HepG2 (cell line): ENCODE results near the gene CCDC66. TPM values are rescaled to one million over a fixed set of nuclear protein-coding genes. Genes with fewer than 3 reads are reported as not detected.
A peak's percentile ranks its signal among the peaks of the same experiment; 100 is the strongest.

Experiments used
- ARNTL ChIP-seq: sonication (generic); formaldehyde crosslinking; IDR thresholded peaks from 2 replicates; pipeline ENCODE4 v1.4.0; 2020; ENCODE audit warnings: mild to moderate bottlenecking, missing genetic modification reagents
- CBX2 ChIP-seq, 2 experiments: fragments of 200-600 bp in 1 of 2; sonication (generic); formaldehyde crosslinking in 1 of 2; IDR thresholded peaks; 2 replicates each; pipeline versions ENCODE4 v1.7.0 to v1.8.1; 2018 to 2022; ENCODE audit warnings: low read depth in 2 of 2, low read length in 1 of 2, mild to moderate bottlenecking in 1 of 2, missing genetic modification reagents in 1 of 2
- GABPA ChIP-seq, 2 experiments: IDR thresholded peaks; 2 replicates each; pipeline ENCODE4 v1.6.1; 2011 to 2016; ENCODE audit warnings: low read depth in 2 of 2, low read length in 1 of 2, missing biosample characterization in 1 of 2, missing genetic modification characterization in 1 of 2
- SNAPC2 ChIP-seq: sonication (generic); formaldehyde crosslinking; IDR thresholded peaks from 2 replicates; pipeline ENCODE4 v1.8.1; 2022; ENCODE audit warnings: mild to moderate bottlenecking, missing genetic modification reagents
- TBL1XR1 ChIP-seq: fragments of 150-350 bp; IDR thresholded peaks from 2 replicates; pipeline ENCODE4 v1.6.1; 2014; ENCODE audit warnings: borderline replicate concordance, low read length; ENCODE audit not compliant: partially characterized antibody
- ZNF333 ChIP-seq: sonication (generic); formaldehyde crosslinking; IDR thresholded peaks from 2 replicates; pipeline ENCODE4 v1.4.0; 2020; ENCODE audit warnings: mild to moderate bottlenecking, missing genetic modification reagents, borderline replicate concordance
- ZNF782 ChIP-seq: sonication (generic); formaldehyde crosslinking; IDR thresholded peaks from 2 replicates; pipeline ENCODE4 v1.4.0; 2020; ENCODE audit warnings: missing genetic modification reagents, mild to moderate bottlenecking, borderline replicate concordance
- polyA plus RNA-seq, 8 experiments: library from polyadenylated mRNA; depleted of rRNA in 3 of 8; stranded (reverse) in 7 of 8; unstranded in 1 of 8; fragments of >200 nt; fragmentation: Illumina TruSeq in 4 of 8; extraction: Trizol in 4 of 8; gene quantifications; 2 replicates each; pipeline versions ENCODE4 v1.2.1 to v1.2.3, GENCODE V29; 2011 to 2016; ENCODE audit warnings: low read depth in 4 of 8, missing spikeins in 1 of 8, mixed read lengths in 1 of 8; ENCODE audit not compliant: insufficient read depth in 1 of 8
- total RNA-seq, 5 experiments: library from RNA; depleted of rRNA; stranded (reverse); fragments of >200 nt; fragmentation: Illumina TruSeq; extraction: Trizol; gene quantifications; 2 replicates each; pipeline ENCODE4 v1.2.3, GENCODE V29; 2016; ENCODE audit warnings: low read depth in 1 of 5
- TF ChIP-seq, protein P1 (sequence below): IDR thresholded peaks from 2 replicates; pipeline ENCODE4 v1.6.1; 2012; ENCODE audit warnings: low read depth, low read length, improper control_type of control experiment
- TF ChIP-seq, protein P2 (sequence below): sonication (generic); formaldehyde crosslinking; IDR thresholded peaks from 2 replicates; pipeline ENCODE4 v1.5.0; 2020; ENCODE audit warnings: mild to moderate bottlenecking, missing genetic modification reagents, borderline replicate concordance
- TF ChIP-seq, protein P3 (sequence below): IDR thresholded peaks from 2 replicates; pipeline ENCODE4 v1.6.1; 2016; ENCODE audit warnings: mild to moderate bottlenecking, missing biosample characterization, missing genetic modification reagents
- TF ChIP-seq, protein P4 (sequence below): sonication (generic); formaldehyde crosslinking; IDR thresholded peaks from 2 replicates; pipeline ENCODE4 v1.5.1; 2020; ENCODE audit warnings: missing genetic modification reagents, mild to moderate bottlenecking, borderline replicate concordance

Gene CCDC66
- total and polyA plus RNA-seq, 2 of the 13 experiments (the other 11 are each of a cell fraction or from before 2014, with no cell fraction given) = 8.4 to 19.9 TPM

DNA sequence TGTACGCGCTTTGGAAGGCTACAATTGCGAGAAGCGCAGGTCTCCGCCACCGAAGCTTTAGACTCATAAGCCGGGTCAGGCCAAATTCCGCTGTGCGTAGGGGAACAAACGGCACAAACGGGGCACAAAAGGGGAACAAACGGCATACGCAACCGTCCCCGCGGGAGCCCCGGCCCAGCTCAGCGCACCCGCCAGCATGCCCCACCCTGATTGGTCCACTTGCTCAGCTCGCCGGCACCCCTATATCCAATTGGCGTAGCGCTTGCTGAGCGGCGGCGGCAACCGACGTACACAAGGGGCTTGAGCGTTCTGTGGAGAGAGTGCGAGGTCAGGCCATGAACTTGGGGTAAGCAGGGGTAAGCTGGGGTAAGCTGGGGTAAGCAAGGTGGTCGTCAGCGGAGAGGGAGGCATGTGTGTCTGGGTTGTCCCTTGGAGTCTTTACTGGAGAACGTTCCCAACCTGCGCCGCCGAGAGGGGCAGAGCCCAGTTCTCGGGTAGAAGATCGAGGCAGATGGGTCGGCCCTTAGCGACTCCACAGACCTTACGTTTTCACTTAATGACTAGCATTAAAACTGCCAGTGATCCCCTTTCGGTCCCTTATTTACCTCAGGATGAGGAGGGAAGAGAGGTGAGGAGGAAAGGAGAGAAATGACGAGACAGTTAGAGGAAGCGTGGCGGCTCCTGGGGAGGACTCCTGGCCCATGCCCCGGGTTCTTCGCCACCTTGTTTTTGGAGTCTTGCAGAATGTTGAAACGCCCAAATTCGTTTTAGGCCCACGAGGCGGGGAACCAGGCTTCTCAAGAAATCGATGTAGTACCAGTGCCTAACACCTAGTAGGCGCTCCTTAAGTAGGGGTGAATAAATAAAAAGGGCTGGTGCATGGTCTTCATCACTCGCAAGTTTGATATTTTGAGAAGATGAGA lies at the start of gene CCDC66 (continued):
- TF ChIP-seq GABPA (IDR thresholded peaks at IDR 0.05; ENCODE audit: low read depth, low read length) (no peak), GABPA (CRISPR knock-in tag; IDR thresholded peaks at IDR 0.05; ENCODE audit: low read depth) (no peak), ZNF782 (CRISPR knock-in tag) (peak; percentile 79), TBL1XR1 (no peak), SNAPC2 (CRISPR knock-in tag) (no peak), ARNTL (CRISPR knock-in tag) (peak; percentile 75; the same call in 1 of the 2 replicates), CBX2 (IDR thresholded peaks at IDR 0.05; ENCODE audit: low read depth, low read length) (no peak), CBX2 (CRISPR knock-in tag; IDR thresholded peaks at IDR 0.05; ENCODE audit: low read depth) (peak; percentile 56; the same call in 1 of the 2 replicates), ZNF333 (CRISPR knock-in tag) (peak; percentile 64; the same call in 1 of the 2 replicates)
- TF ChIP-seq, protein P1, sequence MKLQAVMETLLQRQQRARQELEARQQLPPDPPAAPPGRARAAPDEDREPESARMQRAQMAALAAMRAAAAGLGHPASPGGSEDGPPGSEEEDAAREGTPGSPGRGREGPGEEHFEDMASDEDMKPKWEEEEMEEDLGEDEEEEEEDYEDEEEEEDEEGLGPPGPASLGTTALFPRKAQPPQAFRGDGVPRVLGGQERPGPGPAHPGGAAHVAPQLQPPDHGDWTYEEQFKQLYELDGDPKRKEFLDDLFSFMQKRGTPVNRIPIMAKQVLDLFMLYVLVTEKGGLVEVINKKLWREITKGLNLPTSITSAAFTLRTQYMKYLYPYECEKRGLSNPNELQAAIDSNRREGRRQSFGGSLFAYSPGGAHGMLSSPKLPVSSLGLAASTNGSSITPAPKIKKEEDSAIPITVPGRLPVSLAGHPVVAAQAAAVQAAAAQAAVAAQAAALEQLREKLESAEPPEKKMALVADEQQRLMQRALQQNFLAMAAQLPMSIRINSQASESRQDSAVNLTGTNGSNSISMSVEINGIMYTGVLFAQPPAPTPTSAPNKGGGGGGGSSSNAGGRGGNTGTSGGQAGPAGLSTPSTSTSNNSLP = peak; percentile 62; the same call in 1 of the 2 replicates
- TF ChIP-seq, protein P2, sequence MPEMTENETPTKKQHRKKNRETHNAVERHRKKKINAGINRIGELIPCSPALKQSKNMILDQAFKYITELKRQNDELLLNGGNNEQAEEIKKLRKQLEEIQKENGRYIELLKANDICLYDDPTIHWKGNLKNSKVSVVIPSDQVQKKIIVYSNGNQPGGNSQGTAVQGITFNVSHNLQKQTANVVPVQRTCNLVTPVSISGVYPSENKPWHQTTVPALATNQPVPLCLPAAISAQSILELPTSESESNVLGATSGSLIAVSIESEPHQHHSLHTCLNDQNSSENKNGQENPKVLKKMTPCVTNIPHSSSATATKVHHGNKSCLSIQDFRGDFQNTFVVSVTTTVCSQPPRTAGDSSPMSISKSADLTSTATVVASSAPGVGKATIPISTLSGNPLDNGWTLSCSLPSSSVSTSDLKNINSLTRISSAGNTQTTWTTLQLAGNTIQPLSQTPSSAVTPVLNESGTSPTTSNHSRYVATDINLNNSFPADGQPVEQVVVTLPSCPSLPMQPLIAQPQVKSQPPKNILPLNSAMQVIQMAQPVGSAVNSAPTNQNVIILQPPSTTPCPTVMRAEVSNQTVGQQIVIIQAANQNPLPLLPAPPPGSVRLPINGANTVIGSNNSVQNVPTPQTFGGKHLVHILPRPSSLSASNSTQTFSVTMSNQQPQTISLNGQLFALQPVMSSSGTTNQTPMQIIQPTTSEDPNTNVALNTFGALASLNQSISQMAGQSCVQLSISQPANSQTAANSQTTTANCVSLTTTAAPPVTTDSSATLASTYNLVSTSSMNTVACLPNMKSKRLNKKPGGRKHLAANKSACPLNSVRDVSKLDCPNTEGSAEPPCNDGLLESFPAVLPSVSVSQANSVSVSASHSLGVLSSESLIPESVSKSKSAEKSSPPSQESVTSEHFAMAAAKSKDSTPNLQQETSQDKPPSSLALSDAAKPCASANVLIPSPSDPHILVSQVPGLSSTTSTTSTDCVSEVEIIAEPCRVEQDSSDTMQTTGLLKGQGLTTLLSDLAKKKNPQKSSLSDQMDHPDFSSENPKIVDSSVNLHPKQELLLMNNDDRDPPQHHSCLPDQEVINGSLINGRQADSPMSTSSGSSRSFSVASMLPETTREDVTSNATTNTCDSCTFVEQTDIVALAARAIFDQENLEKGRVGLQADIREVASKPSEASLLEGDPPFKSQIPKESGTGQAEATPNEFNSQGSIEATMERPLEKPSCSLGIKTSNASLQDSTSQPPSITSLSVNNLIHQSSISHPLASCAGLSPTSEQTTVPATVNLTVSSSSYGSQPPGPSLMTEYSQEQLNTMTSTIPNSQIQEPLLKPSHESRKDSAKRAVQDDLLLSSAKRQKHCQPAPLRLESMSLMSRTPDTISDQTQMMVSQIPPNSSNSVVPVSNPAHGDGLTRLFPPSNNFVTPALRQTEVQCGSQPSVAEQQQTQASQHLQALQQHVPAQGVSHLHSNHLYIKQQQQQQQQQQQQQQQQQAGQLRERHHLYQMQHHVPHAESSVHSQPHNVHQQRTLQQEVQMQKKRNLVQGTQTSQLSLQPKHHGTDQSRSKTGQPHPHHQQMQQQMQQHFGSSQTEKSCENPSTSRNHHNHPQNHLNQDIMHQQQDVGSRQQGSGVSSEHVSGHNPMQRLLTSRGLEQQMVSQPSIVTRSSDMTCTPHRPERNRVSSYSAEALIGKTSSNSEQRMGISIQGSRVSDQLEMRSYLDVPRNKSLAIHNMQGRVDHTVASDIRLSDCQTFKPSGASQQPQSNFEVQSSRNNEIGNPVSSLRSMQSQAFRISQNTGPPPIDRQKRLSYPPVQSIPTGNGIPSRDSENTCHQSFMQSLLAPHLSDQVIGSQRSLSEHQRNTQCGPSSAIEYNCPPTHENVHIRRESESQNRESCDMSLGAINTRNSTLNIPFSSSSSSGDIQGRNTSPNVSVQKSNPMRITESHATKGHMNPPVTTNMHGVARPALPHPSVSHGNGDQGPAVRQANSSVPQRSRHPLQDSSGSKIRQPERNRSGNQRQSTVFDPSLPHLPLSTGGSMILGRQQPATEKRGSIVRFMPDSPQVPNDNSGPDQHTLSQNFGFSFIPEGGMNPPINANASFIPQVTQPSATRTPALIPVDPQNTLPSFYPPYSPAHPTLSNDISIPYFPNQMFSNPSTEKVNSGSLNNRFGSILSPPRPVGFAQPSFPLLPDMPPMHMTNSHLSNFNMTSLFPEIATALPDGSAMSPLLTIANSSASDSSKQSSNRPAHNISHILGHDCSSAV (CRISPR knock-in tag) = no peak
- TF ChIP-seq, protein P3, sequence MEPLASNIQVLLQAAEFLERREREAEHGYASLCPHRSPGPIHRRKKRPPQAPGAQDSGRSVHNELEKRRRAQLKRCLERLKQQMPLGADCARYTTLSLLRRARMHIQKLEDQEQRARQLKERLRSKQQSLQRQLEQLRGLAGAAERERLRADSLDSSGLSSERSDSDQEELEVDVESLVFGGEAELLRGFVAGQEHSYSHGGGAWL (CRISPR knock-in tag) = peak; percentile 57; the same call in 1 of the 2 replicates
- TF ChIP-seq, protein P4, sequence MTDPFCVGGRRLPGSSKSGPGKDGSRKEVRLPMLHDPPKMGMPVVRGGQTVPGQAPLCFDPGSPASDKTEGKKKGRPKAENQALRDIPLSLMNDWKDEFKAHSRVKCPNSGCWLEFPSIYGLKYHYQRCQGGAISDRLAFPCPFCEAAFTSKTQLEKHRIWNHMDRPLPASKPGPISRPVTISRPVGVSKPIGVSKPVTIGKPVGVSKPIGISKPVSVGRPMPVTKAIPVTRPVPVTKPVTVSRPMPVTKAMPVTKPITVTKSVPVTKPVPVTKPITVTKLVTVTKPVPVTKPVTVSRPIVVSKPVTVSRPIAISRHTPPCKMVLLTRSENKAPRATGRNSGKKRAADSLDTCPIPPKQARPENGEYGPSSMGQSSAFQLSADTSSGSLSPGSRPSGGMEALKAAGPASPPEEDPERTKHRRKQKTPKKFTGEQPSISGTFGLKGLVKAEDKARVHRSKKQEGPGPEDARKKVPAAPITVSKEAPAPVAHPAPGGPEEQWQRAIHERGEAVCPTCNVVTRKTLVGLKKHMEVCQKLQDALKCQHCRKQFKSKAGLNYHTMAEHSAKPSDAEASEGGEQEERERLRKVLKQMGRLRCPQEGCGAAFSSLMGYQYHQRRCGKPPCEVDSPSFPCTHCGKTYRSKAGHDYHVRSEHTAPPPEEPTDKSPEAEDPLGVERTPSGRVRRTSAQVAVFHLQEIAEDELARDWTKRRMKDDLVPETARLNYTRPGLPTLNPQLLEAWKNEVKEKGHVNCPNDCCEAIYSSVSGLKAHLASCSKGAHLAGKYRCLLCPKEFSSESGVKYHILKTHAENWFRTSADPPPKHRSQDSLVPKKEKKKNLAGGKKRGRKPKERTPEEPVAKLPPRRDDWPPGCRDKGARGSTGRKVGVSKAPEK (CRISPR knock-in tag) = no peak; the same call in 1 of the 2 replicates
